HG03103 (cell line): Measurements from ENCODE around the gene RPS15.

Experiments used
- ATAC-seq: cut with Tn5 transposase; IDR thresholded peaks from one replicate; pipeline ENCODE4 v1.9.1; 2021; ENCODE audit warnings: low read depth; ENCODE audit not compliant: unreplicated experiment

RPS15 gene

DNA sequence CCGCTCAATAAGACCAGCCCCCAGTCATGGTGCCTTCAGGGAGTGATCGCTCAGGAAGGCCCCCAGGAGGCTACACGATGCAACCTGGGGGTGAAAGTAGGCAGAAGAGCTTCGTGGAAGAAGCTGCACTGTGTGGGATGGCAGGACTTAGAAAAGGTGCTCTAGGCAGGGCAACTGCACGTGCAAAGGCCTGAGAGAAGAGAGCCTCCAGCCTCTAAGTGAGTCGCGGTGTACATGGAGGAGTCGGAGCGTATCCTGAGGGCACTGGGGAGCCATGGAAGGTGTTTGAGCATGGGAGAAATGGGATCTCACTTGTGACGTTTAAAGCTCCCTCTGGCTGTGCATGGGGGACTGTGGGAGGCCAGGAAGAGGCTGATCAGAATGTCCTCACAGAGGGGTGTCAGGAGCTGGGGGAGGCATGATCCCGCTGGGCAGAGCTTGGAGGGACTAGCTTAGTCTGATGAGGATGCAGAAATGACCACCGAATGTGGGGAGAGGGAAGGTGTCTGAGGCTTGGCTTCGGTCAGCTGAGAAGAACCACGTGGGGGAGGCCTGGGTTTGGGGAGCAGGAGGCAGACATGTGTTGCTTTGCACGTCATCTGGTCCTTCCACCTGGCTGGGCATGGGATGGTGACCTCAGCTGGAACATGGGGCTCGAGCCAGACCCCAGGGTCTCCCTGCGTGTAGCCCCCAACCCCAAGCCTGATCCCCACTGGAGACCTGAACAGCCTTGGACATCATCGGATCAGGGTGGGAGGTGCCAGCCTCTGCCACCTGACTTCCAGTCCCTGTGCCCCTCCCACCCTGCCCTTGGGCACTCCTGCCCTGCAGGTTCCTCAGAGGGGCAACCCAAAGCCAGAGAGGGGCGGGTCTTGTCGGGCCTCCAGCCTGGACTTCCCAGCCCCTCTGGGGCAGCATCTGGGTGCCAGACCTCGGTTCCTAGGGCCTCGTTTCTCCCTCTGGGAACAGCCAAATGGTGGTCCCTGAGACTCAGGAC, 12.8 kb downstream of the RPS15 start:
- no peak for ATAC-seq

DNA sequence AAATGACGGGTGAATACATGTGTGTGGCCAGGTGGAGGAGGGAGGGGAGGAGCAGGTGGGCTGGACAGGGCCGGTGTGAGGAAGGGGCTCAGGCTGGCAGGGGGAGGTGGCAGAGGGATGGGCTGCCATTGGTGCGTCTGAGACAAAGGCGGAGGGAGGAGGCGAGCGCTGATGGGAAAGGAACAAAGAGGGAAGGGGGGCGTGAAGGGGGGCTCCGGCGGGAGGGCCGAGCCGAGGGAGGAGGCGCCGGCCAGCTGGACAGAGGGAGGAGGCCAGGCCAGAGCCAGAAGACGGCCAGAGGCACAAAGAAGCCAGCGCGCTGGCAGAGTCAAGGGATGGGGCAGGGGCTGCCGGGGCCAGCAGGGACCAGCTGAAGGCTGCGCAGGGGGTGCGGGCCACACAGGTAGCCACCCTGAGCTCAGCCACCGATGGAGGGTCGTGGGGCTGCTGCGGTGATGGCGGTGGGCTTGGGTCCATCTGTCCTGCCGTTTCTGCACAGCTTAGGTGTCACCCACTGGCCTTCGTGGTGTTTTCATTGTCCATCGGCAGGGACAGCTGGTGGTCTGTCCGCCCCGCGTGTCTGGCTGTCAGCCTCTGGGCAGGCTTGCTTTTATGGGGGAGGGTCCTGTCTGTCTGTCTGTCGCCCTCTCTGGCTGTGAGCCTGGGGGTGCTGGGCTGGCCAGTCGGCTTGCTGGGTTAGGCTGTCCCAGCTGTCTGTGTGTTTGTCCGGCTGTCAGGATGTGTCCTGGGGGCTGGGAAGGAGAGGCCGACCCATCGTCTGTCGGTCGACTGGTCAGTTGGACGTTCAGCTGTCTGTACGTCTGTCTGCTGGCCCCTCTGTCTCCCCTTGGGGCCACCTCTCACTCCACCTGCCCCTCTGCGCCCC, 14.0 kb downstream of the RPS15 start:
- ATAC-seq = no peak

DNA sequence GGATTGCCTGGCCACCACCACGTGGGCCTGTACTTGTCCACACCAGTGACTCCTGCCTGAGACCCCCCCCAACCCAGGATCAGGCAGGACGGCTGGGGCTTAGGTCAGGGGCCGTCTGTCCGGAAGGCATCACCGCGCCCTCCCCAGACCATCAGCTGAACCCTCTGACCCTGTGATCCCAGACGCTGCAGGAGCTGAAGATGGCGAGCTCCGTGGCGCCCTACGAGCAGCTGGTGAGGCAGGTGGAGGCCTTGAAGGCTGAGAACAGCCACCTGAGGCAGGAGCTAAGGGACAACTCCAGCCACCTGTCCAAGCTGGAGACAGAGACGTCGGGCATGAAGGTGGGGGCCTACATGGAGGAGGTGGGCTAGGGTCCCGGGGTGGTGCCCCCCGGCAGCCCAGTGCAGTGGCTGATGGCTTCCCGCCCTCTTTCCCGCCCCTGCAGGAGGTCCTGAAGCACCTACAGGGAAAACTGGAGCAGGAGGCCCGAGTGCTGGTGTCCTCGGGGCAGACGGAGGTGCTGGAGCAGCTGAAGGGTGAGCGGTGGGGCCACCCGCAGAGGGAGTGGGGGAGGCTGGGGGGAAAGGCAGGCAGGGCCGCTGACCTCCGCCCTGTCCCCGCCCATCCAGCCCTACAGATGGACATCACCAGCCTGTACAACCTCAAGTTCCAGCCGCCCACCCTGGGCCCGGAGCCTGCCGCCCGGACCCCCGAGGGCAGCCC, 14.8 kb downstream of the RPS15 start:
- ATAC-seq = no peak

DNA sequence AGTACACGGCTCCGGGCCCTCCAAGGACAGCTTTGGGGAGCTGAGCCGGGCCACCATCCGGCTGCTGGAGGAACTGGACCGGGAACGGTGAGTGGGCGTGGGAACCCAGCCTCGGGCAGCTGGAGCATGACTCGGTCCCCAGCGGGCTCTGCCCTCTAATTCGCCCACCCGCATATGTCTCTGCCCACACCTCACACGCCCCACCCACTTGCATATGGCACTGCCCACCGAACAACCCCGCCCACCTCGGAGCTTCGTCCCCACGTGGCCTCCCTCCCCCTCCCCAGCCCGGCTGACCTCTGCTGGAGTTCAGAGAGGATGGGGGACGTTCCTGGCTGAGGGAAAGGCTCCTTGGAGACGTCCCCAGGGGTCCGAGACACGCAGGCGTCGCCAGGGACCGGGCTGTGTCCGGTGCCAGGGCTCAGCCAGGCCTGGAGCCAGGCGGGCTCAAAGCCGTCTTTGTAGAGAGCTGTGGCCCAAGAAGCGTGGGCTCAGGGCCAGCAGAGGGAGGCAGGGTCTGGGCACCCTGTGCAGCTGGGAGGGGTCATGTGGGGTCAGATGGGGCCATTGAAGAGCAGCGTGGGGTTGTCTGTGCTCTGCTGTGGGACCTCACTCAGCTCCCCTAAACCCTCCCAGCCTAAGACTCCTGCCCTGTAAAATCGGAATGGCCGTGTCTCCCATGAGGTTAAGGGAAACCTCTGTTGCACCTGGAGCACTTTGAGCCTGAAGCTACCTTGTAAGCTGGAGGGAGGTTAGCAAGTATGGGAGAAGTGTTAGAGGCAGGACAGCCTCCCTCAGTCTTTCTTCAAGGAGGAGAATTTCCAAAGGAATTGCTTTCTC, 15.5 kb downstream of the RPS15 start:
- ATAC-seq = no peak

DNA sequence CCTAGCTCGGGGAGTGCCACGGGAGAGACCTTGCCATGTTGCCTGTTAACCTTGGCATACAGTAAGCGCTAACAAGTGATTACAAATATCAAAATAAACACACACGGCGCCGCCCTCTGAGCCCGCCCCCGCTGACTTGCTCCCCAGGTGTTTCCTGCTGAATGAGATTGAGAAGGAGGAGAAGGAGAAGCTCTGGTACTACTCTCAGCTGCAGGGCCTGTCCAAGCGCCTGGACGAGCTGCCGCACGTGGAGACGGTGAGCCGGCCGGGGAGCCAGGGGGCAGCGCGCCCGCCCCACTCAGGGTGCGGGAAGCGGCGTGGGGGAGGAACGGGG, 16.8 kb downstream of the RPS15 start:
- no peak for ATAC-seq

DNA sequence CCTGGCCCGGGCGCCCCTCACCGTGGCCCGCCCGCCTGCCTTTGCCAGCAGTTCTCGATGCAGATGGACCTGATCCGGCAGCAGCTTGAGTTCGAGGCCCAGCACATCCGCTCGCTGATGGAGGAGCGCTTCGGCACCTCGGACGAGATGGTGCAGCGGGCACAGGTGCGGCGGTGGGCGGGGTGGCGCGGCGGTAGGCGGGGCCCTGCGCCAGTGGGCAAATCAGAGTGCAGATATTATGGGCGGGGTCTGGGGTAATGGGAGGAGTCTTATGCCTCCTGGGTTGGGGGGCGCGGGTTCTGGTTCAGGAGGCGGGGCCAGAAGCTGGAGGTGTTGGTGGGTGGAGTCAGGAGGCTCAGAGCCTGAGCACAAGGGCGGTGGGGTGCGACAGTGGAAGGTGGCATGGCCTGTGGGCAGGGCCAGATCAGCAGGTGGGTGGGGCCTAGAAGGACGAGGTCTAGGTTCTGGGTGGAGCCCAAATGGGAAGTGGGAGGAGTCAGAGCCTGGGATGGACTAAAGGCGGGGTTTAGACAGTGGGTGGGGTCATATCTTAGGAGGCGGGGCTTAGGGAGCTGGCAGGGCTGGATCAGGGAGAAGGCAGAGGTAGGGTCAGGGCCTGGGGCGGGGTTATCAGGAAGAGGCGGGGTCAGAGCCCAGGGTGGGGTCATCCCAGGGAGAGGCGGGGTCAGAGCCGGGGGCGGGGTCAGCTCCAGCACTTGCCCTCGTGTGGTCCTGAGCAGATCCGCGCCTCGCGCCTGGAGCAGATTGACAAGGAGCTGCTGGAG, 17.3 kb downstream of the RPS15 start:
- no peak for ATAC-seq

DNA sequence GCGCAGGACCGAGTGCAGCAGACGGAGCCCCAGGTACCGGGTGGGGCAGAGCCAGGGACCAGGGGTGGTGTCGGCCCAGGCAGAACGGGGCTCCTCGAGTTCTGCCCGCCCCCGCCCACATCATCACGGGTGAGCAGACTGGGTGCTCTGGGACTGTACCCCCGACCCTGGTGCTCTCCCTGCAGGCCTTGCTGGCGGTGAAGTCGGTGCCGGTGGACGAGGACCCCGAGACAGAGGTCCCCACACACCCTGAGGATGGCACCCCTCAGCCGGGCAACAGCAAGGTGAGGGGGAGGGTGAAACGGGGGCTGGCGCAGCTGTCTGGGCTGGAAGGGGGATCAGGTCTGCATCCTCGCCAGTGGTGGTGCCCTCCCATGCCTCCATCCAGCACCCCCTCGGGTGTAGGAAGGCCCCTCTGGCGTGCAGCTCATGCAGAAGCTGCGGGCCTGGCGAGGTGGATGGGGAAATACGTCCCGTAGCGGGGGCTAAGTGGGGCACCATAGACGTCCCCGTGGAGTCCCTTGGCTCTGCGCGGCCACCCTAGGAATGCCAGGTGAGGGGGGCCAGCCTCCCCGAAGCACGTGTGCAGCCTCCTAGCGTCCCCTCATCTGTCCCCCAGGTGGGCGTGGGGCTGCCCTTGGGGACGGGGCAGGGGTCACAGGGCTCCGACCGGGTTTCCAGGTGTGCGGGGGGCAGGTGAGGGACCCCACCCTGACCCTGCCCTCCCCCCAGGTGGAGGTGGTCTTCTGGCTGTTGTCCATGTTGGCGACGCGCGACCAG, 18.1 kb downstream of the RPS15 start:
- ATAC-seq = no peak

DNA sequence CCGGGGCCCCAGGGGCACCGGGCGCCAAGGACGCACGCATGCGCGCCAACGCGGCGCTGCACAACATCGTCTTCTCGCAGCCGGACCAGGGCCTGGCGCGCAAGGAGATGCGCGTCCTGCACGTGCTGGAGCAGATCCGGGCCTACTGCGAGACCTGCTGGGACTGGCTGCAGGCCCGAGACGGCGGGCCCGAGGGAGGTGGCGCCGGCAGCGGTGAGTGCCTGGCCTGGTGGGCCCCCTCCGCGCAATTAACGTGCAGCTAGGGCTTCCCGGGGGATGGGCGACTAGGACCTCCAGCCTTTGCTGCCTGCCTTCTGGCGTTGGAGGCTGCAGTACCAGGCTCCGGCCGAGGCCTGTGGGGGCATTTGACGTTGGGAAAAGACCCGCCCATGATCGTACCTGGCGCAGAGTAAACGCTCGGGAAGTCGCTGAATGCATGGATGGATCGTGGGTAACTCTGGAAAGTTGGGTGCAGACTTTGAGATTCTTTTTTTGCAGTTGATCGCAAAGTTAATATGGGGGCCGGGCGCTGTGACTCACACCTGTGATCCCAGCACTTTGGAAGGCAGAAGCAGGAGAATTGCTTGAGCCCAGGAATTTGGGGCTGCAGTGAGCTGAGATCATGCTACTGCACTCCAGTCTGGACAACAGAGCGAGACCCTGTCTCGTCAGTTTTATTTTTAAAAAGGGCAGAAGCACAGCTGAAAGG, 19.0 kb downstream of the RPS15 start:
- ATAC-seq = no peak

DNA sequence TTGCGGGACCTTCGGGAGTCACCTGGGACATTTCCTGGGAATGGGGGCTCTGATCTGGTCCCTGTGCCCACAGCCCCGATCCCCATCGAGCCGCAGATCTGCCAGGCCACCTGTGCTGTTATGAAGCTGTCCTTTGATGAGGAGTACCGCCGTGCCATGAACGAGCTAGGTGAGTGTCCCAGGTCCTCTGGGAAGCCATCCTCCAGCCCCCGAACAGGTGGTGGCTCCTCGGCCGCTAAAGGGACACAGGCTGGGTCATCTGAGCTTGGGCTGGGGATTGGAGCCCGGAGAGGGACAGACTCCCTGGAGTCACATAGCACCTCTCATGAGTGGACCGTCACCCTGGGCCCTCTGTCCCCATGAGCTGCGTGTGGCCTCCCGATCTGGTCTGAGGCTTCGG, 19.7 kb downstream of the RPS15 start:
- ATAC-seq = no peak

DNA sequence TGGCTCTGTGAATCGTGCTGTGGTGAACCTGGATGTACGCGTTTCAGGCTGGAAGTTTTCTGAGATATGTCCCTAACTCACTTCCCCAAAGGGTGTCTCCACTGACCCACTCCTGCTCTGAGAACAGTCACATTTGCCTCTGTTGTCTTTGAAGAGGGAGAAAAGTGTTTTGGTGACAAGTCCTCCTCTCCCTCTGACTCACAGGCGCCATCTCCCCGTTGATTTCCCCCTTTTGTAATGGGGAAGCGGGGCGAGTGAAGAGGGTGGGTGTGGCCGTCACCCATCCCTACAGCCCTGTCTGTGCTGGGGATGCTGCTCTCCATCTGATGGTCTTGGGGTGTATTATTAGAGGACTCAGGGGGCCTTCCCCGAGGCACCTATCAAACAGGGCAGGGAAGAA, 21.3 kb downstream of the RPS15 start:
- ATAC-seq = no peak

DNA sequence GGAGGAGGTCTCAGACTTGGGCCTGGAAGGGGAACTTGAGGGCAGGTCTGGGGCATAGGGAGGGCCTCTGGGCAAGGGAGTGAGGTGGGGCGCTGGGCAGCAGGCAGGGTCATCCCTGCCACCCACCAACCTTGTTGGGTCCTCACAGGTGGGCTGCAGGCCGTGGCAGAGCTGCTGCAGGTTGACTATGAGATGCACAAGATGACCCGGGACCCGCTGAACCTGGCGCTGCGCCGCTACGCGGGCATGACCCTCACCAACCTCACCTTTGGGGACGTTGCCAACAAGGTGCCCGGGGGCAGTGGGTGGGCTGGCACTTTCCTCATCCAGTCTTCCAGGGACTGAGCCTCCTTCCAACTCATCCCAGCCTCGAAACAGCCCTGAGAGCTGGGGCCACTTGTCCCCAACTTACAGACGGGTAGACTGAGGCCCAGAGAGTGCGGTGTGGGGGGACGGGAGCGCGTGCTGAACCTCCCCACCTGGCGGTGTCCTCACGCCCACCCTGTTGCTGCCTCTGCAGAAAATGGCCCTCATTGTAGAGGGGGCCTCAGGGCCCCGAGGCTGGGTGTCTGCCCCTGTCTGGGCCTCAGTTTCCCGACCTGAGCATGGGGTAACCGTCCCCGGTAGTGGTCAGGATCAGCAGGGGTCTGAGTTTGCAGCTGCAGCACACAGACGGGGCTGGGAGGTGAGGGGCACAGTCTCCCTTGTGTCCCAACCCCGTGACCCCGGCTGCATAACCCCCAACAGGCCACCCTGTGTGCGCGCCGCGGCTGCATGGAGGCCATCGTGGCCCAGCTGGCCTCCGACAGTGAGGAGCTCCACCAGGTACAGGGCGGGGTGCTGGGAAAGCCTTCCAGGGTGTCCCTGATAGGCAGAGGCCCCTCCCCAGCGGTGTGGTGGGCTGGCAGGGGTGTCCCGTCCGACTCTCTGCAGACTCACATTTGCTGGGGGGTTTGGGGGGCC, 22.1 kb downstream of the RPS15 start:
- no peak for ATAC-seq

DNA sequence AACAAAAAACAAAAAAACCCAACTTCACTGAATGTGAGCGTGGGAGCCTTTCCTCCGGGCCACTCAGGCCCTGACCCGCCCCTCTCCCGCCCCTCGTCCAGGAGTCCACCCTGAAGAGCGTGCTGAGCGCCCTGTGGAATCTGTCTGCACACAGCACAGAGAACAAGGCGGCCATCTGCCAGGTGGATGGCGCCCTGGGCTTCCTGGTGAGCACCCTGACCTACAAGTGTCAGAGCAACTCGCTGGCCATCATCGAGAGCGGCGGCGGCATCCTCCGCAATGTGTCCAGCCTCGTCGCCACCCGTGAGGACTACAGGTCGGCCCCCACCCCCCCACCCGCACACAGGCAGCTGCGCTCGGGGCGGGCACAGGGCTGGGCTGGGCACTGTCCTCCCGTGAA, 23.7 kb downstream of the RPS15 start:
- no peak for ATAC-seq

DNA sequence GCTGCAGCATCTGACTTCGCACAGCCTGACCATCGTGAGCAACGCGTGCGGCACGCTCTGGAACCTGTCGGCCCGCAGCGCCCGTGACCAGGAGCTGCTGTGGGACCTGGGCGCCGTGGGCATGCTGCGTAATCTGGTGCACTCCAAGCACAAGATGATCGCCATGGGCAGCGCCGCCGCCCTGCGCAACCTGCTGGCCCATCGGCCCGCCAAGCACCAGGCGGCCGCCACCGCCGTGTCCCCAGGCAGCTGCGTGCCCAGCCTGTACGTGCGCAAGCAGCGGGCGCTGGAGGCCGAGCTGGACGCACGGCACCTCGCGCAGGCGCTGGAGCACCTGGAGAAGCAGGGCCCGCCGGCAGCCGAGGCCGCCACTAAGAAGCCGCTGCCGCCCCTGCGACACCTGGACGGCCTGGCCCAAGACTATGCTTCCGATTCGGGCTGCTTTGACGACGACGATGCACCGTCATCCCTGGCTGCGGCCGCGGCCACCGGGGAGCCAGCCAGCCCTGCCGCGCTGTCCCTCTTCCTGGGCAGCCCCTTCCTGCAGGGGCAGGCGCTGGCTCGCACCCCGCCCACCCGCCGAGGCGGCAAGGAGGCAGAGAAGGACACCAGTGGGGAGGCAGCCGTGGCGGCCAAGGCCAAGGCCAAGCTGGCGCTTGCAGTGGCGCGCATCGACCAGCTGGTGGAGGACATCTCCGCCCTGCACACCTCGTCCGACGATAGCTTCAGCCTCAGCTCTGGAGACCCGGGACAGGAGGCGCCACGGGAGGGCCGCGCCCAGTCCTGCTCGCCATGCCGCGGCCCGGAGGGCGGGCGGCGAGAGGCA, 27.2 kb downstream of the RPS15 start:
- no peak for ATAC-seq

DNA sequence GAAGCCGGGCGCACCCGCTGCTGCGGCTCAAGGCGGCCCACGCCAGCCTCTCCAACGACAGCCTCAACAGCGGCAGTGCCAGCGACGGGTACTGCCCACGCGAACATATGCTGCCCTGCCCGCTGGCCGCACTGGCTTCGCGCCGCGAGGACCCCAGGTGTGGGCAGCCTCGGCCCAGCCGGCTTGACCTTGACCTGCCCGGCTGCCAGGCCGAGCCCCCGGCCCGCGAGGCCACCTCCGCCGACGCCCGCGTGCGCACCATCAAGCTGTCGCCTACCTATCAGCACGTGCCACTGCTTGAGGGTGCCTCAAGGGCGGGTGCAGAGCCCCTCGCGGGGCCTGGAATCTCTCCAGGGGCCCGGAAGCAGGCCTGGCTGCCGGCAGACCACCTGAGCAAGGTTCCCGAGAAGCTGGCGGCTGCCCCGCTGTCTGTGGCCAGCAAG, 27.8 kb downstream of the RPS15 start:
- ATAC-seq = no peak

DNA sequence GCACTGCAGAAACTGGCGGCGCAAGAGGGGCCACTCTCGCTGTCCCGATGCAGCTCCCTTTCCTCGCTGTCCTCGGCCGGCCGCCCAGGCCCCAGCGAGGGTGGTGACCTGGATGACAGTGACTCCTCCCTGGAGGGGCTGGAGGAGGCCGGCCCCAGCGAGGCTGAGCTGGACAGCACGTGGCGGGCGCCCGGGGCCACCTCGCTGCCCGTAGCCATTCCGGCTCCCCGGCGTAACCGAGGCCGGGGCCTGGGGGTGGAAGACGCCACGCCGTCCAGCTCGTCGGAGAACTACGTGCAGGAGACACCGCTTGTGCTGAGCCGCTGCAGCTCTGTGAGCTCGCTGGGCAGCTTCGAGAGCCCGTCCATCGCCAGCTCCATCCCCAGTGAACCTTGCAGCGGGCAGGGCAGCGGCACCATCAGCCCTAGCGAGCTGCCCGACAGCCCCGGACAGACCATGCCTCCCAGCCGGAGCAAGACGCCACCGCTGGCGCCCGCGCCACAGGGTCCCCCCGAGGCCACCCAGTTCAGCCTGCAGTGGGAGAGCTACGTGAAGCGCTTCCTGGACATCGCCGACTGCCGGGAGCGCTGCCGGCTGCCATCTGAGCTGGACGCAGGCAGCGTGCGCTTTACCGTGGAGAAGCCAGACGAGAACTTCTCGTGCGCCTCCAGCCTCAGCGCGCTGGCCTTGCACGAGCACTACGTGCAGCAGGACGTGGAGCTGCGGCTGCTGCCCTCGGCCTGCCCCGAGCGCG, 28.4 kb downstream of the RPS15 start:
- ATAC-seq = no peak
